Activated naive CD4-positive, alpha-beta T cell treated with anti-CD3 and anti-CD28 coated beads, Interleukin-2, amount 10 ng/mL, durations not matched to agents 7 days and 5 days (primary cell): ENCODE data around the gene ARSG.
A peak's percentile ranks its signal among the peaks of the same experiment; 100 is the strongest.

Experiments
- CTCF ChIA-PET: fragments of 350-600 bp; sonication (Branson Sonifier 250); formaldehyde crosslinking; loops from one replicate; lab custom pipeline; 2021; ENCODE audit warnings: antibody characterized with exemption; lab: Charles Lee
- DNase-seq: peaks from one replicate; pipeline ENCODE4 v3.0.0-alpha.2; 2020
- H3K27ac Mint-ChIP-seq: one replicate; pipeline ENCODE4 v1.8.0; 2021; ENCODE audit warnings: mild to moderate bottlenecking, moderate library complexity, mixed read lengths
- H3K27me3 Mint-ChIP-seq: one replicate; pipeline ENCODE4 v1.8.0; 2021; ENCODE audit warnings: mild to moderate bottlenecking, mixed read lengths
- H3K36me3 Mint-ChIP-seq: one replicate; pipeline ENCODE4 v1.8.0; 2021; ENCODE audit warnings: mixed read lengths
- H3K4me1 Mint-ChIP-seq: one replicate; pipeline ENCODE4 v1.8.0; 2021; ENCODE audit warnings: mixed read lengths
- H3K4me3 Mint-ChIP-seq: one replicate; pipeline ENCODE4 v1.8.0; 2021; ENCODE audit warnings: mild to moderate bottlenecking, moderate library complexity, mixed read lengths
- H3K9me3 Mint-ChIP-seq: one replicate; pipeline ENCODE4 v1.8.0; 2021; ENCODE audit warnings: mixed read lengths

The ARSG gene

DNA sequence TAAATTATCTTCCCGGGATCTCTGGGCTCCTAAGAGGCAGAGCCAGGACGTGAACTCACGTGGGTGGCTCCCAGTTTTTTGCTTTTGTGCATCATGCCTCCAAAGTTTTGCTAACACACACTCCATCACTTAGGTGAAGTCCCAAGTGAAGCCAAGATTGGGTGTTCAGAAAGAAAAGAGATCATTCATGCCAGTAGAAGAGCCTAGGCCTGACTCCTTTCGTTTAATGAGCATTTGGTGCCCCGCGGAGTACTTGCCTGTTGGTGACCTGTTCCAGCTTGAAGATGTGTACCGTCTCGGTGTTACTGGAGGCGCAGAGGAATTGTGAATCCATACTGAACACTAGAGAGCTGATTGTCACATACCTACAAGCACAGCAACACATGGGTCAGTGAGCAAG is 141.9 kb downstream of the ARSG start:
- Mint-ChIP-seq H3K4me3 (no peak overlapping the region), H3K27ac (no peak overlapping the region), H3K27me3 (no peaks in the 10 kb centered on the region), H3K9me3 (no peaks in the 10 kb centered on the region), H3K4me1 (peaks cover 55% of the 10 kb centered on the region), H3K36me3 (peaks cover 58% of the 10 kb centered on the region)
- no peak for DNase-seq
- CTCF ChIA-PET: interaction anchor here (0.7 to 15.3 kb wide), 9 partner anchors 29 to 814 kb away, joined by 3 to 192 read pairs (median 6); partner anchors contain the start of gene WIPI1

DNA sequence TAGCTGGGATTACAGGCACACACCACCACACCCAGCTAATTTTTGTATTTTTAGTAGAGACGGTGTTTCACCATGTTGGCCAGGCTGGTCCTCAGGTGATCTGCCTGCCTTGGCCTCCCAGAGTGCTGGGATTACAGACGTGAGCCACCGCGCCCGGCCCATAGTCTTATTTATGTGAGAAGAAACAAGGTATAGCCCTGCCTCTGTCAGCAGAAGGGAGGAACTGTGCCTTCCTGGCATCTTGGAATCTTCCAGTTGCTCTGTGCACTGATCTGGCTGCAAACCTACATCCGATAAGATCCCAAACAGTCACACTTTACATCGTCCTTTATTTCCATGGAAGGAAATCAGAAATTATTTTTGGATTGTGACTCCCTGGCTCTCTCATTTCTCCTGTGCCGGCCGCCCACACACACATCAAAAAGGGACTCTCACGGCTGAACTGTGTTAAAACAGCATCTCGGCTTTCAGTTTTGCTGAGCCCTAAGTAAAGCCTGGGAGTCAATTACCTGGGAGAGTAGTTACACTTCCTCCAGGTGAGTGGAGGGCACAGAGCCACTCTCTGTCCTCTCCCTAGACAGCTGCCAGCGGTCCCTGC is 142.7 kb downstream of the ARSG start:
- no peak for DNase-seq
- Mint-ChIP-seq H3K4me1 (peaks cover 63% of the 10 kb centered on the region), H3K27ac (peak overlapping the region; percentile 54)

DNA sequence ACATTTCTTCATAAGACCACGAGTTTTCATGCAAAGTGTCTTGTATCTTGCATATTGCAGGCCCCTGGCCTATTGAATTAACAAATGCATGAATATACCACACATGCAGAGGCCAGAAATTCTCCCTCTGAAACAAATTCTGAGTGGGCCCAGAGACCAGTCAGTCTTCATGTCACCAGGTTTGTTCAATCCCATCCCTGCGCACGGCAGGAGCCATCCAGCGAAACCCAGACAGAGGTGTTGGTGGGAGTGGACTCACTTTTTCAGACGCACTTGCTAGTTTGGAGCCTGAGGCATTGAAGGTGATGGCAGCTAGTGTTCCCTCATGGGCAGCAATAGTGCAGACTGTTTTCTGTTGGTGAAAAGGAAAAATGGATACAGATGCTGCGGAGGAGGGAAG is 144.1 kb downstream of the ARSG start:
- Mint-ChIP-seq H3K27me3 (no peaks in the 10 kb centered on the region), H3K4me1 (peaks cover 74% of the 10 kb centered on the region), H3K27ac (no peak overlapping the region), H3K9me3 (no peaks in the 10 kb centered on the region), H3K4me3 (no peak overlapping the region), H3K36me3 (peaks cover 53% of the 10 kb centered on the region)
- no peak for DNase-seq
- CTCF ChIA-PET: interaction anchor here (0.8 to 15.3 kb wide), 20 partner anchors 19 to 263 kb away, joined by 3 to 192 read pairs (median 4); partner anchors contain the start of gene WIPI1

More for the DNA sequence above, 142.7 kb downstream of the ARSG start:
- H3K27me3 Mint-ChIP-seq: no peaks in the 10 kb centered on the region
- no peak overlapping the region for H3K4me3 Mint-ChIP-seq
- H3K9me3 Mint-ChIP-seq: no peaks in the 10 kb centered on the region
- CTCF ChIA-PET: interaction anchor here (0.6 to 15.3 kb wide), 8 partner anchors 28 to 352 kb away, joined by 3 to 192 read pairs (median 5); partner anchors contain the start of gene WIPI1
- peaks cover 59% of the 10 kb centered on the region for H3K36me3 Mint-ChIP-seq

DNA sequence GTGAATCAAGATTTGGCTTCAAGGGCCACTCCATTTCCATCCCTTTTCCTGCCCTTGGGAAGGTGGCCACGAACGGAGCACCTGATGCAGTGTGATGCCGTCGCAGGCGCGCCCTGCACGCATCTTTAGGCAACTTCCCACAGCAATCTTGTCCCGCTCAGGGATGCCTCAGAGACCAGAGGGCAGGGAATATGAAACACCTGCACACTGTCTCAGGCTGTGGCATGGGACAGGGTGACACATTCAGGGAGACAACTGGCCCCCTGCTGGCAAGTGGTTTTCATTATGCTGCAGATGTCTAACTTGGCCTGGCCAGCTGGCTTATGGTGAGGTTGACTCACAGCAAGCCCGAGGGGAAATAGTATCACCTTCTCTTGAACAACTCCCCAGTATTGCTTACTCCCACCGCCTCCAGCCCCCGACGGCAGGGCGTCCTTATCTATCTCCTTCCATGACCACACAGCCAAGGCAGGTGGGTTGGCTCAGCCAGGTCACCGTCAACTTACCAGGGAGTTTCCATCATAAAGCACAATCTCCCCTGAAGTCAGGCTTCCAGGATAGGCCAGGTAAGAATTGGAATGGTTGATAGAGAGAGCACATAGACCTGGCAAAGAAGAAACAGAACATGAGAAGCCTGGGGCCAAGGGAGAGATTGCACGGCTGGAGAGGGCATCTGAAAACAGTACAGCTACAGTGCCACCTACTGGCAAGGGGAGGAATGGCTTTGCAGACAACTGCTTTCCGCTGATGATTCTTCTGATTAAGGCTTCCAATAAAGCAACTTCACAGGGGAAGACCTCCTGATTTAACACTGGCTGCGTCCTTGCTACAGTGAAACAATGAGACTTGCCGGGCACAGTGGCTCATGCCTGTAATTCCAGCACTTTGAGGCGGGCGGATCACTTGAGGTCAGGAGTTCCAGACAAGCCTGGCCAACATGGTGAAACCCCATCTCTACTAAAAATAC is 144.9 kb downstream of the ARSG start:
- H3K9me3 Mint-ChIP-seq: no peaks in the 10 kb centered on the region
- peak overlapping the region; percentile 90 for H3K27ac Mint-ChIP-seq
- H3K36me3 Mint-ChIP-seq: peaks cover 52% of the 10 kb centered on the region
- peak; percentile 91 for DNase-seq
- peaks cover 80% of the 10 kb centered on the region for H3K4me1 Mint-ChIP-seq
- H3K27me3 Mint-ChIP-seq: no peaks in the 10 kb centered on the region
- peak overlapping the region; percentile 53 for H3K4me3 Mint-ChIP-seq
- CTCF ChIA-PET: interaction anchor here (0.8 to 15.3 kb wide), 30 partner anchors 10 to 379 kb away, joined by 3 to 192 read pairs (median 4); partner anchors contain the start of gene WIPI1

DNA sequence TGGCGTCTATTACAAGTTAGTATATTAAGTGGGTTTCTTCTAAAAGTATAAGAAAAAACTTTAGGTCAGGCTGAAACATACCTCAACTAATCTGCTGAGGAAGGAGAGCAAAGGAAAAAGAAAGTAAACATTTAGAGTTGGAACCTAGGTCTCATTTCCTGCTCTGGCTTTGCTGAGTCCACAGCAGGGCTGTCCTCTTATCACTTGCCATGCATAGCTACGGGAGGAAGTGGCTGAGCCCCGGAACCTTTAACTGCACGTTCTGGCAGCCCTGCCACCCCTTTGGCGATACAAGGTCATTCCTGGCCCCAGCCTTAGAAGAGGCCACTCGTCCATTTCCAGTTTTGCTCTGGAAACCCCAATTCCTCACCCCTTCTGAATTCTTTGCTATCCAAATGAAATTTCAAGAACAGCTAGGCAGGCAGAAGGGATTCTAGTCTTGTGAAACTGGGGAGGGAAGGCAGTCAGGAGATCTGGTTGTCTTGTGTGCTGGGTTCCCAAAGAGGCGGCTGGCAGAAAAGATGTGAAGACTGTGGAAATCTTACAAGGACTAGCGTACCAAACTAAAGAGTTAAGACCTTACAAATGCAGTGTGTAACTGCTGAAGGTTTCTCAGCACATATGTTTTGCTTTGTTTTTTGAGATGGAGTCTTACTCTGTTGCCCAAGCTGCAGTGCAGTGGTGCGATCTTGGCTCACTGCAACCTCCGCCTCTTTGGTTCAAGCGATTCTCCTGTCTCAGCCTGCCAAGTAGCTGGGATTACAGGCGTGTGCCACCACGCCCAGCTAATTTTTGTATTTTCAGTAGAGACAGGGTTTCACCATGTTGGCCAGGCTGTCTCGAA is 146.9 kb downstream of the ARSG start:
- Mint-ChIP-seq H3K27me3 (no peaks in the 10 kb centered on the region), H3K4me1 (peaks cover 79% of the 10 kb centered on the region), H3K9me3 (no peaks in the 10 kb centered on the region), H3K4me3 (peak overlapping the region; percentile 53), H3K36me3 (peaks cover 45% of the 10 kb centered on the region), H3K27ac (peak overlapping the region; percentile 90)
- peak; percentile 76 for DNase-seq
- CTCF ChIA-PET: interaction anchor here (1.2 to 15.3 kb wide), 9 partner anchors 9 to 189 kb away, joined by 3 to 192 read pairs (median 4); partner anchors contain the start of gene WIPI1

DNA sequence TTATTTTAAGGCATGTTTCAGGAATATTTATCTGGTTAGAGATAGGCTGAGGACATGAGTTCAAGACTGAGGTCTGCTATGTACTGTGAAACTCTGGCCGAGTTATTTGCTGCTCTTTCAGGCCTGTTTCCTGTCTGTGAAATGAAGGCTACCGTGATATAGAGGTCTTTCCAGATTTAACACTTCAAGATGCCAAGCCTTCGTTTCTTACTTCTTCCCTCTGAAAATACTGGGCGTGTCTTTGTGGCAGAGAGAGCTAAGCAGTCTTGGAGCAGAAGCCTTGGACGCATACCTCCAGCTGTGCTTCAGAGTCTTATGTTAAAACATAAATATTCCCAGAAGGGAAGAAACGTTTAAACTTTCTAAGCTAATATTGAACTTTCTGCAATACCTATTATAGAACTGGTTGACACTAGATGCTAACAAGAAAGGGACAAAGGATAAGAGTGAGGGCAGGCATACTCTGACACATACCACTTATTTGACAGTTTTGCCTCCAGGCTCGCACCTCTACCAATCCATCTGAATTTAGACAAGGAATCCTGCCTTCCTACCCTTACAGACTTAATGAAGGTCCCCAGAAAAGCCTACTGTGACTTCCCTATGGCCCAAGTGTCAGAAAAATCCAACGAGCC is 148.5 kb downstream of the ARSG start:
- CTCF ChIA-PET: interaction anchor here (15.3 kb wide), 1 partner anchor 22 kb away, joined by 192 read pairs; the partner anchor contains the start of gene WIPI1
- Mint-ChIP-seq H3K4me3 (no peak overlapping the region), H3K9me3 (no peaks in the 10 kb centered on the region), H3K4me1 (peaks cover 70% of the 10 kb centered on the region), H3K27ac (peak overlapping the region; percentile 28), H3K36me3 (peaks cover 45% of the 10 kb centered on the region), H3K27me3 (no peaks in the 10 kb centered on the region)
- DNase-seq: no peak

DNA sequence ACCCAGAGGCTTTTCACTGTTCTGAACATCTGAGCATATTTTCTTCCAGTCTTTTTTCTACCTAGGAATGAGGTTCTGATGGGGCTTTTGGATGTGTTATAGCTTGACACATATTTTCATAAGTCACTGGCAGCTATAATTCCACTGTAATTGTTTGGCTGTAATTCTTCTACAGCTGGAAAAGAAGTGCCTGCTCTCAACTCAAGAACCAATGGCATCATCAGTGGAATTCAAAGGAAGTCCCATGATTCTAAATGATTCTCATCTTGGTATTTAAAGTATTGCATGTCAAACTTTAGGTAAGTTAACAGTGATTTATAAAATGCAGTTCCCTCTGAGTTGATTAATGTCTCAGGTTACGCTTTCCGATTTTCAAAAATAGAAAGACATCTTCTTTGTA is 149.2 kb downstream of the ARSG start:
- CTCF ChIA-PET: interaction anchor here (15.3 kb wide), 1 partner anchor 22 kb away, joined by 192 read pairs; the partner anchor contains the start of gene WIPI1
- Mint-ChIP-seq H3K4me3 (no peak overlapping the region), H3K4me1 (peaks cover 64% of the 10 kb centered on the region)

DNA sequence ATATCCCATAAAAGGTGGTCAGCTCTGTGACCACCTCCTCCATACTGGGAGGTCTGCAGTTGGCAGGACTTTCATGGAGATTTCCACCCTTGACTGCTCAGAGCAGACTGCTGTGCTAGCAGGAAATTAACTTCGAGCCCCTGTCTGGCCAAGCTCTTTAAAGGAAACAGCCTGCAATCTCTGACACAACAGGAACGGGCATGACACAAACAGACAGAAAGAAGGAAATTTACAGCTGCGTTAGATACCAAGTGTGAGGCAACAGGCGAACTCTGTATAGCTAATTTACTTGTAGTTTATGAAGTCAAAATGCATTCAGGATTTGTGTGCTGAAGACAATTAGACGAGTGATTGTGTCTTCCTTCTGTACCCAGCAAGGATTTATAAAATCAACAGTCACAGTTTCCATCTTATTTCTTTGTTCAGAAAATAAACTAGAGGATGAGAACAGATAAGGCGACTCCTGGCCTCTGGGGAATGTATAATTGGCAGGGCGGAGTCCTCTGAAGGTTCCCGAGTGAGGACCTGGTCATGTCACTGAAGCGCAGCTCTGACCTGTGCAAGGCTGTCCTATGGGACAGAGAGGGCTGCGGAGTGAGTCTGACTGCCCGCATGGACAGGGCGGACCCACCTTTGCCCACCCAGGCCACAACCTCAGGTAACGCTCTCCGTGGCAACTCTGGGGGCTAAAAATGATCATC is 149.9 kb downstream of the ARSG start:
- Mint-ChIP-seq H3K36me3 (peaks cover 47% of the 10 kb centered on the region), H3K9me3 (no peaks in the 10 kb centered on the region), H3K27me3 (no peaks in the 10 kb centered on the region), H3K4me3 (no peak overlapping the region), H3K27ac (no peak overlapping the region), H3K4me1 (peaks cover 60% of the 10 kb centered on the region)
- CTCF ChIA-PET: interaction anchor here (1.2 to 15.3 kb wide), 2 partner anchors 9 to 21 kb away, joined by 3 to 192 read pairs; partner anchors contain the start of gene WIPI1
- DNase-seq: no peak

More for the DNA sequence above, 149.2 kb downstream of the ARSG start:
- Mint-ChIP-seq H3K36me3 (peaks cover 49% of the 10 kb centered on the region), H3K27ac (no peak overlapping the region), H3K27me3 (no peaks in the 10 kb centered on the region), H3K9me3 (no peaks in the 10 kb centered on the region)
- DNase-seq: no peak

DNA sequence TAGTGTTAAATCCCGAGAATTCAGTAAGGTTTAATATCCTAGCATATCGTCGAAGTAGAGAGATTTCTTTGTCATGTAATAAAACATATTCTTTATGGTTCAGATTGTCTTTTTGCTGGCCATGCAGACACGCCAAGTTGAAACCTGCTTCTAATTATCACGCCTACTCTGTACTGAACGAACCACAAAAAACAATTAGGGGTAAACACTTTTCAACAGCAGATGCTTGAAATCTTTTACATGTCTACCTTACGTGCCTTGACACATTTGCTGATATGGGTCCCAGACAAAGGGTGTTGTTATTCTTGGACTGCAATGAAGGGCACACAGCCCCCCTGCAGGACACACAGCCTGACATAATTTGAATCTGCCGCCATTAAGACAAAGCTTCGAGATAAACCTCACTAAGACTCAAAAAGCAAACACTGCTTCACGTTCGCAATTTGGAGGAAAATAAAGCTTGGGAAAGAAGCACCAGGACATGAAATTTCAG is 152.7 kb downstream of the ARSG start:
- no peak overlapping the region for H3K4me3 Mint-ChIP-seq
- H3K27me3 Mint-ChIP-seq: no peaks in the 10 kb centered on the region
- peaks cover 57% of the 10 kb centered on the region for H3K36me3 Mint-ChIP-seq
- H3K27ac Mint-ChIP-seq: no peak overlapping the region
- H3K9me3 Mint-ChIP-seq: no peaks in the 10 kb centered on the region
- H3K4me1 Mint-ChIP-seq: peaks cover 44% of the 10 kb centered on the region
- CTCF ChIA-PET: interaction anchor here (15.3 kb wide), 1 partner anchor 18 kb away, joined by 192 read pairs; the partner anchor contains the start of gene WIPI1
- no peak for DNase-seq

DNA sequence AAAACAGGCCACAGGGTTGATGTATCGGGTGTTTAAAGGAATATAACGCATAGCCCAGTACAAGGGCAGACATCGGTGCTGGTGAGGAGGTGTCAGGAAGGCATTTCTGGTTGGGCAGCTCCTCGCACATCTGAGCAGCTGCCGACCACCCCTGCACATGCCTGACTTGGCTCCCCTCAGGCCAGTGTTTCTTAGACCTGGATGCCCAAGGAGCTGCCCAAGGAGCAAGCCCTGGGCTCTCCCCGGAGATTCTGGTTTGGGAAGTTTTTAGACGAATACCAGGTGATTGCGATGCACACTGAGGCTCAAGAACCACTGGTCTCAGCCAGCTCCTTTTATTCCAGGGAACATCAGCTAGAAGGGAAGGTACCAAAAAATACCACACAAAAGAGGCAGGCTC is 154.4 kb downstream of the ARSG start:
- H3K27ac Mint-ChIP-seq: peak overlapping the region; percentile 62
- peaks cover 65% of the 10 kb centered on the region for H3K36me3 Mint-ChIP-seq
- no peaks in the 10 kb centered on the region for H3K27me3 Mint-ChIP-seq
- H3K4me3 Mint-ChIP-seq: no peak overlapping the region
- CTCF ChIA-PET: interaction anchor here (1.3 to 15.3 kb wide), 2 partner anchors 9 to 16 kb away, joined by 3 to 192 read pairs; partner anchors contain the start of gene WIPI1
- H3K9me3 Mint-ChIP-seq: no peaks in the 10 kb centered on the region
- peaks cover 30% of the 10 kb centered on the region for H3K4me1 Mint-ChIP-seq
- DNase-seq: no peak

DNA sequence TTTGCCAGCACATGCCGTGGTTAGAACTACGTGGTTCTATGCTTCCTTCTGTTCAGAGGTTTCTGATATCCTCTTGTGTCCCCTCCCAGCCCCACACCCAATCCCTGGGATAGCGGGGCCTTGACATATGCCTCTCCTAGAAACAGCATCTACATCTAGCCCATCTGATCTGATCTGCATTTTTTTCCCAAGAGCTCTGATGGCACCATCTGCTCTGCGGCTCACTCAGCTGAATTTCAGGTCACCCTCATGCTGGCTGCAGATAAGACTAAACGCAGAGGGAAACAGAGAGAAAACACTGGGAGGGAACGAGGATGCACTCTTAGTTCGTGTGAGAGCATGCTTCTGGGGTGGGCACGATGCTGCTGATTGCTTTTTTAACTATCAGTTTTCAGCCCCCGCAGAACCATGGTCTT is 155.3 kb downstream of the ARSG start:
- Mint-ChIP-seq H3K9me3 (no peaks in the 10 kb centered on the region), H3K27me3 (no peaks in the 10 kb centered on the region), H3K4me3 (no peak overlapping the region), H3K4me1 (peaks cover 20% of the 10 kb centered on the region), H3K36me3 (peaks cover 64% of the 10 kb centered on the region), H3K27ac (peak overlapping the region; percentile 0)
- DNase-seq: no peak
- CTCF ChIA-PET: interaction anchor here (0.6 to 1.4 kb wide), 3 partner anchors 9 to 855 kb away, joined by 3 read pairs; no protein-coding TSS in a partner anchor

DNA sequence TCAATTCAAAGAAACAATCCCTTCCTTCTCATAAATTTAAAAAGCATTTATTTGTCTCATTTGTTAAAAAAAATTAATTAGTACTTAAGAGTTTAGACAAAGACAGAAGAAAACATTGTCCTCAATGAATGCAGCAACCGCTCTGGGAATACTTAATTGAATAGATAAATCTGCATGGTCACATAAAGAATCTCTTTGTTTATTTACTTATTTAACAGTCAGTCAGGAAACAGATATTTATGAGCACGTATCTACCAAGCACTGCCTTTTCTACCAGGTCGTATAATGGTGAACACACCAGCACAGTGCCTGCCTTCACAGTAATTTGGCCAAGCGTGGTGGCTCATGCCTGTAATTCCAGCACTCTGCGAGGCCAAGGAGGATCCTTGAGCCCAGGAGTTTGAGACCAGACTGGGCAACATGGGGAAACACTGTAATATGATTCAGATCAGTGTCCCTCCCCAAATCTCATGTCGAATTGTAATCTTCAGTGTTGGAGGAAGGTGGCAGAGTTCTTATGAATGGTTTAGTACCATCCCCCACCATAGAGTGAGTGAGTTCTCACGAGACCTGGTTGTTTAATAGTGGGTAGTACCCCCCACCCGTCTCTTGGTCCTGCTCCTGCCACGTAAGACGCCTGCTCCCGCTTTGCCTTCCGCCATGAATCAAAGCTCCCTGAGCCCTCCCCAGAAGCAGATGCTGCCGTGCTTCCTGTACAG is 157.9 kb downstream of the ARSG start:
- no peaks in the 10 kb centered on the region for H3K9me3 Mint-ChIP-seq
- no peak overlapping the region for H3K27ac Mint-ChIP-seq
- peaks cover 27% of the 10 kb centered on the region for H3K4me1 Mint-ChIP-seq
- H3K36me3 Mint-ChIP-seq: peaks cover 64% of the 10 kb centered on the region
- H3K27me3 Mint-ChIP-seq: no peaks in the 10 kb centered on the region
- CTCF ChIA-PET: no interaction called here
- DNase-seq: no peak
- H3K4me3 Mint-ChIP-seq: no peak overlapping the region
